ENCODE data around the gene TMEM86A. TPM values are rescaled to one million over a fixed set of nuclear protein-coding genes. Genes with fewer than 3 reads are reported as not detected.
A peak's percentile ranks its signal among the peaks of the same experiment; 100 is the strongest.
"Not testable (repeated sequence)": the region's sequence is repeated elsewhere in the genome, so short reads cannot be mapped to it uniquely, and the experiment has no call there.

Gene TMEM86A
- total RNA-seq, 1 donor from 2014 or later = 7.4 TPM

DNA sequence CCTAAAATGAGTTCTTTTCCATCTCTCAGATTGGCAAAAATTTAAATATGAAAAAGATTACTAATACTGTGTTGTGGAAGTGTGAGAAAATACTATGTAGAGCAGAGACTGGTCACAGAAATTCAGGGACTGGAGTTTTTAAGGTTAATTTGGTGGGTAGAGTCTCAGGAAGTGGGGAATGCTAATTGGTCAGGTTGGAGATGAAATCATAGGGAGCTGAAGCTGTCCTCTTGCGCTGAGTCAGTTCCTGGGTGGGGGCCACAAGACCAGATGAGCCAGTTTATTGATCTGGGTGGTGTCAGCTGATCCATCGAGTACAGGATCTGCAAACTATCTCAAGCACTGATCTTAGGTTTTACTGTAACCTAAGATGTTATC is 29.4 kb upstream of the TMEM86A start:
- Mint-ChIP-seq H3K36me3 (no peaks in the 10 kb centered on the region), H3K4me1 (peaks cover 14% of the 10 kb centered on the region), H3K27ac (peak overlapping the region; percentile 50), H3K27me3 (ENCODE audit: low read depth) (peaks cover 7% of the 10 kb centered on the region), H3K9me3 (no peaks in the 10 kb centered on the region), H3K4me3 (no peak overlapping the region)
- TF ChIP-seq, protein P1, sequence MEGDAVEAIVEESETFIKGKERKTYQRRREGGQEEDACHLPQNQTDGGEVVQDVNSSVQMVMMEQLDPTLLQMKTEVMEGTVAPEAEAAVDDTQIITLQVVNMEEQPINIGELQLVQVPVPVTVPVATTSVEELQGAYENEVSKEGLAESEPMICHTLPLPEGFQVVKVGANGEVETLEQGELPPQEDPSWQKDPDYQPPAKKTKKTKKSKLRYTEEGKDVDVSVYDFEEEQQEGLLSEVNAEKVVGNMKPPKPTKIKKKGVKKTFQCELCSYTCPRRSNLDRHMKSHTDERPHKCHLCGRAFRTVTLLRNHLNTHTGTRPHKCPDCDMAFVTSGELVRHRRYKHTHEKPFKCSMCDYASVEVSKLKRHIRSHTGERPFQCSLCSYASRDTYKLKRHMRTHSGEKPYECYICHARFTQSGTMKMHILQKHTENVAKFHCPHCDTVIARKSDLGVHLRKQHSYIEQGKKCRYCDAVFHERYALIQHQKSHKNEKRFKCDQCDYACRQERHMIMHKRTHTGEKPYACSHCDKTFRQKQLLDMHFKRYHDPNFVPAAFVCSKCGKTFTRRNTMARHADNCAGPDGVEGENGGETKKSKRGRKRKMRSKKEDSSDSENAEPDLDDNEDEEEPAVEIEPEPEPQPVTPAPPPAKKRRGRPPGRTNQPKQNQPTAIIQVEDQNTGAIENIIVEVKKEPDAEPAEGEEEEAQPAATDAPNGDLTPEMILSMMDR (IDR thresholded peaks at IDR 0.05; ENCODE audit: unreplicated experiment) = no peak
- DNase-seq (ENCODE audit: low spot score in 2 of 2, unreplicated experiment in 2 of 2) = no peak

DNA sequence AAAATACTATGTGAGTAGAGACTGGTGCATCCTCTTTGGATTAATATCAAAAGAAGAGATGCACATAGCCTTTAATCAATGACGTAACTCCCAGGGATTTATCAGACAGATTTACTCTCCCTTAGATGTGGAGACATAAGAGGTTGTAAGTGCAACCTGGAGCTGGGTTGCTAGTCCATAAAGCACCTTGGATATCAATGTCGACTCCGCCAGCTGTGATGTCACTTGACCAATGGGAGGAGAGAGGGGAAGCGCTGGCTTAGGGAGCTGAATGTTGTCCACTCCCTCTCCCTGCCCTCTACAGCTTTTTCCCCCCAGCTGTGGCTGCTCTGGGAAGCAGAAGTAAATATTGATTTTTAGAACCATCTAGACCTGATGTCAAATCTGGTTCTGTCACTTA is 28.9 kb upstream of the TMEM86A start:
- H3K9me3 Mint-ChIP-seq = no peaks in the 10 kb centered on the region
- peaks cover 7% of the 10 kb centered on the region for H3K27me3 Mint-ChIP-seq (ENCODE audit: low read depth)
- H3K4me1 Mint-ChIP-seq = peaks cover 14% of the 10 kb centered on the region
- no peak for DNase-seq (ENCODE audit: low spot score in 2 of 2, unreplicated experiment in 2 of 2)
- H3K4me3 Mint-ChIP-seq = no peak overlapping the region
- H3K36me3 Mint-ChIP-seq = no peaks in the 10 kb centered on the region
- TF ChIP-seq, protein P1 (IDR thresholded peaks at IDR 0.05; ENCODE audit: unreplicated experiment) = no peak
- no peak overlapping the region for H3K27ac Mint-ChIP-seq

GRCh38 chr11:18671246-18671645 is 27.3 kb upstream of the TMEM86A start:
- Mint-ChIP-seq H3K4me1 (peaks cover 14% of the 10 kb centered on the region), H3K4me3 (no peak overlapping the region), H3K27ac (no peak overlapping the region), H3K27me3 (ENCODE audit: low read depth) (peaks cover 5% of the 10 kb centered on the region), H3K36me3 (no peaks in the 10 kb centered on the region), H3K9me3 (no peaks in the 10 kb centered on the region)
- TF ChIP-seq, protein P1 (IDR thresholded peaks at IDR 0.05; ENCODE audit: unreplicated experiment) = no peak
- no peak for DNase-seq (ENCODE audit: low spot score in 2 of 2, unreplicated experiment in 2 of 2)

- H3K9me3 Mint-ChIP-seq; H3K27me3 Mint-ChIP-seq (ENCODE audit: low read depth); H3K36me3 Mint-ChIP-seq; H3K4me3 Mint-ChIP-seq; H3K27ac Mint-ChIP-seq; DNase-seq (ENCODE audit: low spot score in 2 of 2, unreplicated experiment in 2 of 2): not testable (repeated sequence)
- peaks cover 14% of the 10 kb centered on the region for H3K4me1 Mint-ChIP-seq
Observed at GRCh38 chr11:18672209-18672608, 26.4 kb upstream of the TMEM86A start.

DNA sequence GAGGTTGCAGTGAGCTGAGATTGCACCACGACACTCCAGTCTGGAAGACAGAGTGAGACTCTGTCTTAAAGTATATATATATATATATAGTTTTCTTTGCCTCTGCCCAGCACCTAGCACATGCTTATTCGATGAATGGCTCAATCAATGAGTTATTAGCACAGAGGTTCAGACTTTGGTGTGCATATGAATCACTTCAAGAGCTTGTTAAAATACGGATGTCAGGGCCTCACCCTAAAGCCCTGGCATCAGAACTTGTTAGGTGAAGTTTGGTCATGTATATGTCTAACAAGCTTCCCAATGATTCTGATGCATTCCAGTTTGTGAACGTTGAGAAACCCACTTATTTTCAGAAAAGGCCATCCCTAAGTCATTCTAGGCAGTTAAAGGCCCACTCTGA is 21.8 kb upstream of the TMEM86A start:
- no peaks in the 10 kb centered on the region for H3K9me3 Mint-ChIP-seq
- no peak overlapping the region for H3K27ac Mint-ChIP-seq
- no peak for DNase-seq (ENCODE audit: low spot score in 2 of 2, unreplicated experiment in 2 of 2)
- no peak overlapping the region for H3K4me3 Mint-ChIP-seq
- no peaks in the 10 kb centered on the region for H3K36me3 Mint-ChIP-seq
- no peaks in the 10 kb centered on the region for H3K27me3 Mint-ChIP-seq (ENCODE audit: low read depth)
- TF ChIP-seq, protein P1 (IDR thresholded peaks at IDR 0.05; ENCODE audit: unreplicated experiment) = no peak
- H3K4me1 Mint-ChIP-seq = no peaks in the 10 kb centered on the region

DNA sequence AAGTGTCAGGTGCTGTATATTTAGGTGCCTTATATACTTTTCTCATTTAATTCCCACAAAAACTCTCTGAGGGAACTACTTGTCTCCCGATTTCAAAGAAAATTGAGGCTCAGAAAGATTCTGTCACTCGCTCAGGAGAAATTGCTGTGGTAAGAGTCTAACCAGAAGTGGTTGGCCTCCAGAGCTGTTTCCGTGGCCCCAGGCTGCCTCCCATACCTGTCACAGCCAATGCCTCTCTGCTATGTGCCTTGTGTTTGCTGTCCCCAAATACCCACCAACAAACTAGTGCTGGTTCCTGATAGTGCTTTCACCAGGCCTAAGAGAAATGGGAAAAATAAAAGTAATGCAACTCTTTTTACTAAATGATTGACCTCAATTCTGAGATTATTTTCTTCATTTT is 21.0 kb upstream of the TMEM86A start:
- no peaks in the 10 kb centered on the region for H3K27me3 Mint-ChIP-seq (ENCODE audit: low read depth)
- no peak overlapping the region for H3K4me3 Mint-ChIP-seq
- H3K4me1 Mint-ChIP-seq = no peaks in the 10 kb centered on the region
- H3K36me3 Mint-ChIP-seq = no peaks in the 10 kb centered on the region
- no peaks in the 10 kb centered on the region for H3K9me3 Mint-ChIP-seq
- TF ChIP-seq, protein P1 (IDR thresholded peaks at IDR 0.05; ENCODE audit: unreplicated experiment) = no peak
- no peak for DNase-seq (ENCODE audit: low spot score in 2 of 2, unreplicated experiment in 2 of 2)
- no peak overlapping the region for H3K27ac Mint-ChIP-seq

DNA sequence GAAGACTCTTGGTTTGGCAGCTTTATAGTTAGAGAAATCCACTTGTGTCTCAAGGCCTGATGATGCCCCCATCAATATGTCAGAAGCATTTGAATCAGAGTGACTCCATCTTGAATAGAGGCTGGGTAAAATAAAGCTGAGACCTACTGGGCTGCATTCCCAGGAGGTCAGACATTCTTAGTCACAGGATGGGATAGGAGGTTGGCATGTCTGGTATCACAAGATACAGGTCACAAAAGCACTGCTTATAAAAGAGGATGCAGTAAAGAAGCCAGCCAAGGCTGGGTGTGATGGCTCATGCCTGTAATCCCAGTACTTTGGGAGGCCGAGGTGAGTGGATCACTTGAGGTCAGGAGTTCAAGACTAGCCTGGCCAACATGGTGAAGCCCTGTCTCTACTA is 16.6 kb upstream of the TMEM86A start:
- H3K27me3 Mint-ChIP-seq (ENCODE audit: low read depth) = not testable (repeated sequence)

More for the DNA sequence above, 16.6 kb upstream of the TMEM86A start:
- not testable (repeated sequence) for DNase-seq (ENCODE audit: low spot score in 2 of 2, unreplicated experiment in 2 of 2); H3K36me3 Mint-ChIP-seq; H3K27ac Mint-ChIP-seq; H3K9me3 Mint-ChIP-seq; H3K4me3 Mint-ChIP-seq; H3K4me1 Mint-ChIP-seq

All from mesothelial cell of epicardium (in vitro differentiated cells).